Endothelial cell (in vitro differentiated cells): ENCODE data around the gene KLHL13. TPM values are rescaled to one million over a fixed set of nuclear protein-coding genes. Genes with fewer than 3 reads are reported as not detected.

ENCODE experiments used
- DNase-seq: peaks from one replicate; pipeline ENCODE4 v3.0.0; 2021; ENCODE audit warnings: low spot score
- H3K27ac Mint-ChIP-seq: one replicate; pipeline ENCODE4 v1.8.0; 2021; ENCODE audit warnings: mixed read lengths, inconsistent platforms; ENCODE audit not compliant: unreplicated experiment
- H3K27me3 Mint-ChIP-seq: one replicate; pipeline ENCODE4 v1.8.0; 2021; ENCODE audit warnings: mild to moderate bottlenecking, moderate library complexity, mixed read lengths, inconsistent platforms; ENCODE audit not compliant: unreplicated experiment
- H3K36me3 Mint-ChIP-seq: one replicate; pipeline ENCODE4 v1.8.0; 2021; ENCODE audit warnings: mild to moderate bottlenecking, low read depth, mixed read lengths, inconsistent platforms; ENCODE audit not compliant: unreplicated experiment
- H3K4me1 Mint-ChIP-seq: one replicate; pipeline ENCODE4 v1.8.0; 2021; ENCODE audit warnings: mild to moderate bottlenecking, mixed read lengths, inconsistent platforms; ENCODE audit not compliant: unreplicated experiment
- H3K4me3 Mint-ChIP-seq: one replicate; pipeline ENCODE4 v1.8.0; 2021; ENCODE audit warnings: mild to moderate bottlenecking, mixed read lengths, inconsistent platforms; ENCODE audit not compliant: unreplicated experiment
- H3K9me3 Mint-ChIP-seq: one replicate; pipeline ENCODE4 v1.8.0; 2021; ENCODE audit warnings: mixed read lengths, inconsistent platforms; ENCODE audit not compliant: unreplicated experiment
- total RNA-seq: library from RNA; stranded (reverse); fragmentation: NEBNext Ultra II Directional; extraction: Animal tissue kit (Norgen Biotek cat#: 25700); gene quantifications from one replicate; pipeline ENCODE4 v1.2.1, GENCODE V29; 2021; ENCODE audit not compliant: unreplicated experiment
- TF ChIP-seq, protein P1 (sequence below): fragments of 200-600 bp; sonication (generic); IDR thresholded peaks from one replicate; pipeline ENCODE4 v1.5.0; 2021; ENCODE audit warnings: antibody characterized with exemption; ENCODE audit not compliant: unreplicated experiment

The KLHL13 gene
- total RNA-seq, 1 donor from 2014 or later: 1.7 TPM

DNA sequence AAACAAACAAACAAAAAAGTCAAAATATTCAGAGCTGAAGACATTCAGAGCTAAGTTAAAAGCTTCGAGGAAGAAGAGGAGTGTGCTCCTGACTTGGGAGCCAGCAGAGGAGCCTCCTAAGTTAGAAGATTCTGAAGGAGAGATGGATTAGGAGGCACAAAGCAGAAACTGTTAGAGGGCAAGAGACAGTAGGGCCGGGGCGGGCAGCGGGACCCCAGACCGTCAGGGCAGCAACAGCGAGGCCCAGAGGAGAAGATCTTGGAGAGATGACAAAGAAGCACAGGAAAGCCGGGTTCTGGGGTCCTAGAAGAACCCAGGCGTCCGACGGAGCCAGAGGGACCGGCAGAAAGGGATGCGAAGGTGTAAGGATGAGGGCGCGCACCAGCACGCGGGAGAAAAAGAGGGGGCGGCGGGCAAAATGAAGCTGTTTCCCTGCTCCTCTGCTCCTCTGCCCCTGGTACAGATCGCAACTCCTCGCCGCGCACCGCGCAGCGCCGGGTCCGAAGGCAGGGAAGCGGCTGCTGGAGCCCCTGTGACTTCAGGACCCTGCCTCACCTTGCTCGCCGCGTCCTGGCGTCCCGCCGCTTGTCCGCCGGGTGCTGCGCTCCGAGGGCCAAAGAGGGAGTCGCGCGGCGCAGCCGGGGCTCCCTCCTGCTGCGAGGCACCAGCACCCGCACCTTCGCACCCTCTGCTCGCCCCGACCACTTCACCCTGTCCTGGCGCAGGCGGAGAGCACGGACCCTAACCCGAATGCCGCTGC lies 477 bp downstream of the KLHL13 start:
- Mint-ChIP-seq H3K4me1 (peaks cover 3% of the 10 kb centered on the region), H3K9me3 (no peaks in the 10 kb centered on the region), H3K27me3 (no peaks in the 10 kb centered on the region), H3K36me3 (no peaks in the 10 kb centered on the region), H3K4me3 (peak overlapping the region; percentile 93), H3K27ac (no peak overlapping the region)
- peak; percentile 25 for DNase-seq
- TF ChIP-seq, protein P1, sequence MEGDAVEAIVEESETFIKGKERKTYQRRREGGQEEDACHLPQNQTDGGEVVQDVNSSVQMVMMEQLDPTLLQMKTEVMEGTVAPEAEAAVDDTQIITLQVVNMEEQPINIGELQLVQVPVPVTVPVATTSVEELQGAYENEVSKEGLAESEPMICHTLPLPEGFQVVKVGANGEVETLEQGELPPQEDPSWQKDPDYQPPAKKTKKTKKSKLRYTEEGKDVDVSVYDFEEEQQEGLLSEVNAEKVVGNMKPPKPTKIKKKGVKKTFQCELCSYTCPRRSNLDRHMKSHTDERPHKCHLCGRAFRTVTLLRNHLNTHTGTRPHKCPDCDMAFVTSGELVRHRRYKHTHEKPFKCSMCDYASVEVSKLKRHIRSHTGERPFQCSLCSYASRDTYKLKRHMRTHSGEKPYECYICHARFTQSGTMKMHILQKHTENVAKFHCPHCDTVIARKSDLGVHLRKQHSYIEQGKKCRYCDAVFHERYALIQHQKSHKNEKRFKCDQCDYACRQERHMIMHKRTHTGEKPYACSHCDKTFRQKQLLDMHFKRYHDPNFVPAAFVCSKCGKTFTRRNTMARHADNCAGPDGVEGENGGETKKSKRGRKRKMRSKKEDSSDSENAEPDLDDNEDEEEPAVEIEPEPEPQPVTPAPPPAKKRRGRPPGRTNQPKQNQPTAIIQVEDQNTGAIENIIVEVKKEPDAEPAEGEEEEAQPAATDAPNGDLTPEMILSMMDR: no peak

DNA sequence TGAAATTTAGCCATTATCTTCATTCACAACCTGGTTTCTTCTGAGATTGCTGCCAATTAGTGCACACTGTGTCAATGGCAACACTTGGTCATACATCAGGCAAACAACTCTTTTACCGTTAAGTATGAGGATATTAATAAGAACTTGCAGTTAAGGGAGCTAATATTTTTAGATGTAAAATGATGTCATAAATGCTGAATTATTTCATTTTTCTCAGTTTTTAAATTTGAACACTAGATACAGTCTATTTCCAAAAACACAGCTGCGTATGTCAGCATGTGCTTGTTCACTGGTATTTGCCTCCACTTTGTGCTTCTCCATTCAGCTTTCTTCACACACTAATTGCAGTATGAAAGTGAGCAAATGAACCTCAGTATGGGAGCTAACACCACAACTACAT lies 1.6 kb downstream of the KLHL13 start:
- TF ChIP-seq, protein P1: no peak
- H3K27me3 Mint-ChIP-seq: no peaks in the 10 kb centered on the region
- peaks cover 3% of the 10 kb centered on the region for H3K4me1 Mint-ChIP-seq
- no peak overlapping the region for H3K27ac Mint-ChIP-seq
- no peaks in the 10 kb centered on the region for H3K9me3 Mint-ChIP-seq
- H3K36me3 Mint-ChIP-seq: no peaks in the 10 kb centered on the region
- DNase-seq: no peak
- no peak overlapping the region for H3K4me3 Mint-ChIP-seq

DNA sequence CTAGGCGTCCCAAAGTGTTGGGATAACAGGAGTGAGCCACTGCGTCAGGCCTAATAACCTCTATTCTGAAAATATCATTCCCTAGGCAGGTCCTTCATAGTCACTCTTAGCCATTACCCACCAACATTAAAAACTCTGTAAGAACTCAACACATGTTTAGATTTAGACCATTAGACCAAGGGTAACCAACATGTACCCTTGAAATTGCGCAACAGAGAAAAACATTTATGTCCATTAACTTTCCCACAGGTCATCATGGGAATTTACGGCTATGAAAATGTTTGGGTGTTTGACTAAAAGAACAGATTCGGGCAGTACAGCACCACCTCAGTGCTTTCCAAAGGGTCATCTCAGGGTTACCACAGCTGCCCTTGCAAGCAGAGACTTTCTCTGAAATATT lies 7.5 kb downstream of the KLHL13 start:
- Mint-ChIP-seq H3K27me3 (no peaks in the 10 kb centered on the region), H3K4me3 (no peak overlapping the region), H3K36me3 (no peaks in the 10 kb centered on the region), H3K9me3 (no peaks in the 10 kb centered on the region), H3K27ac (no peak overlapping the region), H3K4me1 (no peaks in the 10 kb centered on the region)
- TF ChIP-seq, protein P1: no peak
- DNase-seq: no peak

DNA sequence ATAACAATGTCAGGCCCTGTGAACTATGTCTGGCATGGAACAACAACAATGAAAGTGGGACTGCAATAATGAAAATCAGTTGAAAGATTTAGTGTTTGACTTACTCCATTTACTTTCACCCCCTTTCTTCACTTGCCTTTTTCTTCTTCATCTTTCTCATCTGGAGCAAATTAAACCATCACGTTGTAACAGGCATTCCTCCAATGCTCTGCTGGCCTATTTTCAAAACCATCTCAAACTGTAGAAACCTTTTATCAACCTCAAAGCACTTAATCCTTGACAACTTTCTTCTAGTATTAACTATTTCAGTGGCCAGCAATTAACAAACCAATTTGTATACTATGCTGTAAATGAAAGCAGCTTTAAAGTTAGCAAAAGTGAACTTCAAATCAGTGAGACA lies 8.3 kb downstream of the KLHL13 start:
- H3K27me3 Mint-ChIP-seq: no peaks in the 10 kb centered on the region
- DNase-seq: no peak
- TF ChIP-seq, protein P1: no peak
- H3K27ac Mint-ChIP-seq: no peak overlapping the region
- no peaks in the 10 kb centered on the region for H3K36me3 Mint-ChIP-seq
- H3K4me1 Mint-ChIP-seq: no peaks in the 10 kb centered on the region
- no peak overlapping the region for H3K4me3 Mint-ChIP-seq
- no peaks in the 10 kb centered on the region for H3K9me3 Mint-ChIP-seq

DNA sequence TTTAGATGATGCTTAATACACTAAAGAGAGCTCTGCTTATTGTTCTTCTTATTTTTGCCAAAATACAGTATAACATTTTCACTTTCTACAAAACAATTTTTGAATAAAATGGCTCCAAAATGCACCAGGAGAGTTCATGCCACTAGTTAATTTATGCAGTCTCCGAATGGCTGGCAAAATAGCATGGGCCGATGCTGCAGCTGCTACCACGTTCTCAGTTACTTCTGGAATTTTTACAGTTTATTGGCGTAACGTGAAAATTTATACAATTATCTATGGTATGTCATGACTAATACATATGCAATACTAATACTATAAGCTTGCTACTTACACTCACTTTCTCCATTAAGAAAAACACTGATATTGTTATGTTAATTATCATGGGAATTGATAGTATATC lies 16.5 kb downstream of the KLHL13 start:
- Mint-ChIP-seq H3K9me3 (no peaks in the 10 kb centered on the region), H3K27ac (no peak overlapping the region), H3K4me1 (no peaks in the 10 kb centered on the region), H3K36me3 (no peaks in the 10 kb centered on the region), H3K27me3 (no peaks in the 10 kb centered on the region), H3K4me3 (no peak overlapping the region)
- DNase-seq: no peak
- TF ChIP-seq, protein P1: no peak
